Keratinocyte (primary cell): Measurements from ENCODE around the gene CHAF1B. TPM values are rescaled to one million over a fixed set of nuclear protein-coding genes. Genes with fewer than 3 reads are reported as not detected.

Source experiments
- DNase-seq: peaks from one replicate; pipeline ENCODE4 v3.0.0-alpha.2; 2011; ENCODE audit warnings: low read depth, missing footprints, low spot score
- FAIRE-seq: peaks from 2 replicates; lab custom pipeline; 2011; peaks lifted over from hg19 to GRCh38; lab: Jason Lieb, UNC
- H2AFZ ChIP-seq: 2 replicates; pipeline ENCODE4 v1.6.0; 2012; ENCODE audit warnings: low read length, control low read depth, inconsistent platforms; ENCODE audit not compliant: control insufficient read depth
- H3K27ac ChIP-seq: 2 replicates; pipeline ENCODE4 v1.5.1; 2011; ENCODE audit warnings: low read length; ENCODE audit not compliant: control insufficient read depth, insufficient read depth
- H3K27me3 ChIP-seq: 3 replicates; pipeline ENCODE4 v1.6.0; 2011; ENCODE audit warnings: low read length; ENCODE audit not compliant: control insufficient read depth, insufficient read depth; ENCODE audit errors: extremely low read depth
- H3K36me3 ChIP-seq, 2 experiments: 2 replicates in 1 of 2; 3 replicates in 1 of 2; pipeline ENCODE4 v1.5.1; 2011; ENCODE audit warnings: low read length in 2 of 2, mild to moderate bottlenecking in 1 of 2; ENCODE audit not compliant: control insufficient read depth in 2 of 2, insufficient read depth in 2 of 2; ENCODE audit errors: extremely low read depth in 1 of 2
- H3K4me1 ChIP-seq: 3 replicates; pipeline ENCODE4 v1.5.1; 2011; ENCODE audit warnings: low read length; ENCODE audit not compliant: control insufficient read depth, insufficient read depth; ENCODE audit errors: extremely low read depth
- H3K4me2 ChIP-seq: 3 replicates; pipeline ENCODE4 v1.6.0; 2011; ENCODE audit warnings: low read depth, low read length; ENCODE audit not compliant: control insufficient read depth, insufficient read depth; ENCODE audit errors: extremely low read depth
- H3K4me3 ChIP-seq, 3 experiments: fragments of 200-600 bp in 1 of 3; sonication (generic) in 1 of 3; 2 replicates in 2 of 3; 3 replicates in 1 of 3; pipeline ENCODE4 v1.5.1; 2011 to 2016; ENCODE audit warnings: low read length in 3 of 3, mild to moderate bottlenecking in 3 of 3, control low read depth in 2 of 3, inconsistent platforms in 1 of 3, low read depth in 1 of 3, mixed read lengths in 1 of 3, mixed run types in 1 of 3, moderate library complexity in 1 of 3; ENCODE audit not compliant: control insufficient read depth in 2 of 3, insufficient read depth in 2 of 3; ENCODE audit errors: extremely low read depth in 1 of 3
- H3K79me2 ChIP-seq: 2 replicates; pipeline ENCODE4 v1.6.0; 2012; ENCODE audit warnings: low read length; ENCODE audit not compliant: control insufficient read depth, insufficient read depth
- H3K9ac ChIP-seq: 3 replicates; pipeline ENCODE4 v1.6.0; 2011; ENCODE audit warnings: low read length; ENCODE audit not compliant: control insufficient read depth, insufficient read depth; ENCODE audit errors: extremely low read depth
- H3K9me1 ChIP-seq: 3 replicates; pipeline ENCODE4 v1.6.0; 2011; ENCODE audit warnings: low read length; ENCODE audit not compliant: control insufficient read depth, insufficient read depth; ENCODE audit errors: extremely low read depth
- H3K9me3 ChIP-seq: 2 replicates; pipeline ENCODE4 v1.5.1; 2012; ENCODE audit warnings: low read depth, low read length; ENCODE audit not compliant: control insufficient read depth
- H4K20me1 ChIP-seq: 3 replicates; pipeline ENCODE4 v1.6.0; 2011; ENCODE audit warnings: low read length; ENCODE audit not compliant: control insufficient read depth, insufficient read depth; ENCODE audit errors: extremely low read depth
- EZH2 ChIP-seq: IDR thresholded peaks from one replicate; pipeline ENCODE4 v1.6.1; 2012; ENCODE audit warnings: inconsistent platforms, mild to moderate bottlenecking, low read length, moderate library complexity
- dilution Hi-C: fragments of 300-500 bp; cut with MboI; formaldehyde crosslinking; loops from one replicate; pipeline ENCODE4 v1.7.0; 2020; ENCODE audit warnings: low sequenced_read_pairs; ENCODE audit not compliant: extremely low pct_ligation_motif_present
- polyA plus RNA-seq, 5 experiments: library from polyadenylated mRNA; depleted of rRNA in 3 of 5; stranded (reverse) in 3 of 5; stranded (forward) in 1 of 5; unstranded in 1 of 5; fragments of >200 nt; gene quantifications; 1 replicate in 1 of 5; 2 replicates in 3 of 5; 3 replicates in 1 of 5; pipeline versions ENCODE4 v1.2.1 to v1.2.3, GENCODE V29; 2011 to 2012; ENCODE audit warnings: missing spikeins in 2 of 5, low read depth in 1 of 5, low replicate concordance in 1 of 5
- TF ChIP-seq, protein P1 (sequence below), 3 experiments: IDR thresholded peaks in 1 of 3; conservative IDR thresholded peaks in 1 of 3; optimal IDR thresholded peaks in 1 of 3; 2 replicates in 2 of 3; 3 replicates in 1 of 3; pipeline versions ENCODE3 to v1.5.1; 2011; ENCODE audit warnings: low read length in 3 of 3, mild to moderate bottlenecking in 3 of 3, moderate library complexity in 2 of 3, control low read depth in 1 of 3, inconsistent platforms in 1 of 3; ENCODE audit not compliant: insufficient read depth in 2 of 3; ENCODE audit errors: extremely low read depth in 1 of 3

Gene CHAF1B
- polyA plus RNA-seq, 1 donor (not counting 4 experiments of a cell fraction or from before 2014, with no cell fraction given) = 6.8 TPM

DNA sequence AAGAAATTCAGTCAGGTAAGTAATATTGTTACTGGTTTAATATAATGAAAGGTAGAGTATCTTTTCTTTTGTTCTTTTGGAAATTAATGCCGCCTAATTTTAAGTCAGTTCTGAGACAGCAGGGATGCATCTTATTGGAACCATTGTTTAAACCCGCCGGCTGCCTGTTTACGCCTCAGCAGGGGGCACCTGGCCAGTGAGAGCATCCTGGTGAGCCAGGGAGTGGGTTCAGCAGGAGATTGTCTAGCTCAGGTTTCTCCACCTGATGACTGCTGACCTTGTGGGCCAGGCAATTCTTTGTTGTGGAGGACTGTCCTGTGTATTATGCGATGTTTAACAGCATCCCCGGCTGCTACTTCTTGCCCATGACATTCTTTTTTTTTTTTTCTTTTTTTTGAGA lies 30.2 kb downstream of the CHAF1B start:
- dilution Hi-C loops = no loop called here
- DNase-seq = no peak
- no peaks in the 10 kb centered on the region for H3K4me1 ChIP-seq
- no peak overlapping the region for H3K4me3 ChIP-seq
- peaks cover 2 to 15% of the 10 kb centered on the region in 2 experiments for H3K36me3 ChIP-seq
- TF ChIP-seq EZH2 = no peak
- TF ChIP-seq, protein P1, sequence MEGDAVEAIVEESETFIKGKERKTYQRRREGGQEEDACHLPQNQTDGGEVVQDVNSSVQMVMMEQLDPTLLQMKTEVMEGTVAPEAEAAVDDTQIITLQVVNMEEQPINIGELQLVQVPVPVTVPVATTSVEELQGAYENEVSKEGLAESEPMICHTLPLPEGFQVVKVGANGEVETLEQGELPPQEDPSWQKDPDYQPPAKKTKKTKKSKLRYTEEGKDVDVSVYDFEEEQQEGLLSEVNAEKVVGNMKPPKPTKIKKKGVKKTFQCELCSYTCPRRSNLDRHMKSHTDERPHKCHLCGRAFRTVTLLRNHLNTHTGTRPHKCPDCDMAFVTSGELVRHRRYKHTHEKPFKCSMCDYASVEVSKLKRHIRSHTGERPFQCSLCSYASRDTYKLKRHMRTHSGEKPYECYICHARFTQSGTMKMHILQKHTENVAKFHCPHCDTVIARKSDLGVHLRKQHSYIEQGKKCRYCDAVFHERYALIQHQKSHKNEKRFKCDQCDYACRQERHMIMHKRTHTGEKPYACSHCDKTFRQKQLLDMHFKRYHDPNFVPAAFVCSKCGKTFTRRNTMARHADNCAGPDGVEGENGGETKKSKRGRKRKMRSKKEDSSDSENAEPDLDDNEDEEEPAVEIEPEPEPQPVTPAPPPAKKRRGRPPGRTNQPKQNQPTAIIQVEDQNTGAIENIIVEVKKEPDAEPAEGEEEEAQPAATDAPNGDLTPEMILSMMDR (optimal IDR thresholded peaks at IDR 0.05 in 1 of 3, IDR thresholded peaks at IDR 0.05 in 1 of 3, conservative IDR thresholded peaks at IDR 0.05 in 1 of 3; ENCODE audit: extremely low read depth in 1 of 3, insufficient read depth in 2 of 3, low read length in 3 of 3) = no peak
- FAIRE-seq = no peak
- no peak overlapping the region for H3K9ac ChIP-seq
- no peak overlapping the region for H3K4me2 ChIP-seq
- H3K9me1 ChIP-seq = no peaks in the 10 kb centered on the region
- no peaks in the 10 kb centered on the region for H3K9me3 ChIP-seq
- no peaks in the 10 kb centered on the region for H3K27me3 ChIP-seq
- H3K79me2 ChIP-seq = no peaks in the 10 kb centered on the region
- H4K20me1 ChIP-seq = no peaks in the 10 kb centered on the region
- no peak overlapping the region for H2AFZ ChIP-seq
- no peak overlapping the region for H3K27ac ChIP-seq

DNA sequence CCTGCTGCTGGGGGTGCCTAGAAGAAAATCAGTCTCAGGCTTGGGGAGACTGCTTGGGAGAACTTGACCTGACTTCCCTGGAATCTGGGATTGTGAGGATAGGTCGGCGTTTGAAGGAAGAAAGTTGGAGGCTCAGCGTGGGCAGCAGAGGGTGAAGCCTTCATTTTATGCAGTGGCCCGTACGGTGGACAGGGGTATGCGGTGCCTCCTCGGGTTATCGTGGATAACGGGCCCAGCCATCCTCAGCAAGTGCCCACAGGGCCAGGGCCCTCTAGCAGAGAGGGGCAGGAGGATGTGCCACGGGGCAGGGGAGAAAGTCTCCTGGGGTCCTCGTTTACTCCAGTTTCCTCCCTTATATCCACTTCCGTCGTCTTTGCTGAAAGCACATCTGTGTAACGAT lies 34.0 kb downstream of the CHAF1B start:
- dilution Hi-C loops = no loop called here
- H3K4me1 ChIP-seq = no peaks in the 10 kb centered on the region
- H3K9ac ChIP-seq = no peak overlapping the region
- H3K27ac ChIP-seq = no peak overlapping the region
- no peak overlapping the region for H2AFZ ChIP-seq
- TF ChIP-seq, protein P1 (optimal IDR thresholded peaks at IDR 0.05 in 1 of 3, IDR thresholded peaks at IDR 0.05 in 1 of 3, conservative IDR thresholded peaks at IDR 0.05 in 1 of 3; ENCODE audit: extremely low read depth in 1 of 3, insufficient read depth in 2 of 3, low read length in 3 of 3) = no peak
- no peak for TF ChIP-seq EZH2
- H3K27me3 ChIP-seq = no peaks in the 10 kb centered on the region
- no peaks in the 10 kb centered on the region for H3K9me1 ChIP-seq
- no peaks in the 10 kb centered on the region for H4K20me1 ChIP-seq
- peaks cover 0 to 8% of the 10 kb centered on the region in 2 experiments for H3K36me3 ChIP-seq
- H3K9me3 ChIP-seq = no peaks in the 10 kb centered on the region
- no peak overlapping the region for H3K4me2 ChIP-seq
- no peak overlapping the region for H3K4me3 ChIP-seq
- no peaks in the 10 kb centered on the region for H3K79me2 ChIP-seq
- no peak for FAIRE-seq
- no peak for DNase-seq
